ENCODE data around the gene SORBS2. TPM values are rescaled to one million over a fixed set of nuclear protein-coding genes. Genes with fewer than 3 reads are reported as not detected.

SORBS2 gene
- total RNA-seq, 2 experiments from 2014 or later: not detected

DNA sequence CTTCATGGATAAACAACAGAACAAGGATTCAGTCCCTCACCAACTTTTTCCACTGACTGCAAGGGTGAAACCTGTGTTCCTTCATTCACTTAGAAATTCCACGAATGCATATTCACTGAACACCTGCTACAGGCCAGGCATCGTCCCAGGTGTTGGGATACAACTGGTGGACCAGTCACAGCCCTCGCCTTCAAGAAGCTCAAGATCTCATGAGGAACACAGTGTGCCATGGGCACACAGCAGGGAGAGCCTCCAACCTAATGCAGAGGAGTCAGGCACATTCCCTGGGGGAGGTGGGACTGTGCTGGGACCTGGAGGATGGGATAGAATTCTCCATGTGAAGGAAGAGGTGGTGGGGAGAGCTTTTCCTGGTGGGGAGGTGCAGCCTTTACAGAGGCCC lies 169.1 kb downstream of the SORBS2 start:
- ChIA-PET CTCF (no interaction called here), POLR2A (no interaction called here)
- Mint-ChIP-seq H3K4me3 (no peak overlapping the region), H3K27ac (no peak overlapping the region), H3K27me3 (peaks cover 29% of the 10 kb centered on the region), H3K36me3 (ENCODE audit: low read depth) (no peaks in the 10 kb centered on the region), H3K4me1 (peaks cover 2% of the 10 kb centered on the region), H3K9me3 (no peaks in the 10 kb centered on the region)
- no peak for DNase-seq

DNA sequence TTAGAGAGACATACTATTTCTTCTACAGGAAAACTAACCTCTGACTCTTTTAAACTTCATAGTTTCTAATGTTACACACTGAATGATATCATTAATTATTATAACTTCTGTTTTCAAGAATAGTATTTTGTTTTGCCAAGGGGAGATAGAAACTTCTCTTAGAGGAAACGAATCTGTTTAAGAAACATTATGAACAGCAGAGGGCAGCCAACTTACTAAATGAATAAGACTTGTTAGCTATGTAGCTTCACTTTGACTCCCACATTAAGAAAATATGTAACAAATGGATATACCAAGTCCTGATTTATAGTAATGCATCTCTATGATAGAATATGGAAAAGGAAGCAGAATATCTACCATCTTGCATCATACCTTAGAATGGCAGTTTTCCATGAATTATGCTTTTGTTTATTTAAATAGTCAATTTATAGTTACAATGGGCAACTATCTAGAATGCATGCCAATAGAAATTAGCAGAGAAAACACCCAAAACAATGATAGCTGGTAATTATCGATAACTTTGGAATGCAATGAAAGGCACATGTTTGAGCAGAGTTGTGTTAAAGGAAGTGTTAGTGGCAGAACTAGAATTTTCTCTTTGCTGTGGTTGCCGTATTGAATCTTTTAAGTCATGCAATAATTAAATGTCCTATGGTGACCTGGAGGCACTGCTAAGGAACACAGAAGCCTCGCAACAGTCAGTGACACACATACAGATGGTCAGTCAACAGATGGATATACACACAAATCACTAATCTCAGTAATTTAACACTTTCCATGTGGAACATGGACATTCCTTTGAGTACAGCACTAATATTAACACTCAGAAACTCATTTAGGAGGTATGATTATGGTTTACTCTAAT lies 171.0 kb downstream of the SORBS2 start:
- no peak overlapping the region for H3K27ac Mint-ChIP-seq
- H3K36me3 Mint-ChIP-seq (ENCODE audit: low read depth): no peaks in the 10 kb centered on the region
- H3K9me3 Mint-ChIP-seq: no peaks in the 10 kb centered on the region
- H3K4me3 Mint-ChIP-seq: no peak overlapping the region
- H3K27me3 Mint-ChIP-seq: peaks cover 37% of the 10 kb centered on the region
- CTCF ChIA-PET: no interaction called here
- no peak for DNase-seq
- H3K4me1 Mint-ChIP-seq: peaks cover 2% of the 10 kb centered on the region
- POLR2A ChIA-PET: no interaction called here

DNA sequence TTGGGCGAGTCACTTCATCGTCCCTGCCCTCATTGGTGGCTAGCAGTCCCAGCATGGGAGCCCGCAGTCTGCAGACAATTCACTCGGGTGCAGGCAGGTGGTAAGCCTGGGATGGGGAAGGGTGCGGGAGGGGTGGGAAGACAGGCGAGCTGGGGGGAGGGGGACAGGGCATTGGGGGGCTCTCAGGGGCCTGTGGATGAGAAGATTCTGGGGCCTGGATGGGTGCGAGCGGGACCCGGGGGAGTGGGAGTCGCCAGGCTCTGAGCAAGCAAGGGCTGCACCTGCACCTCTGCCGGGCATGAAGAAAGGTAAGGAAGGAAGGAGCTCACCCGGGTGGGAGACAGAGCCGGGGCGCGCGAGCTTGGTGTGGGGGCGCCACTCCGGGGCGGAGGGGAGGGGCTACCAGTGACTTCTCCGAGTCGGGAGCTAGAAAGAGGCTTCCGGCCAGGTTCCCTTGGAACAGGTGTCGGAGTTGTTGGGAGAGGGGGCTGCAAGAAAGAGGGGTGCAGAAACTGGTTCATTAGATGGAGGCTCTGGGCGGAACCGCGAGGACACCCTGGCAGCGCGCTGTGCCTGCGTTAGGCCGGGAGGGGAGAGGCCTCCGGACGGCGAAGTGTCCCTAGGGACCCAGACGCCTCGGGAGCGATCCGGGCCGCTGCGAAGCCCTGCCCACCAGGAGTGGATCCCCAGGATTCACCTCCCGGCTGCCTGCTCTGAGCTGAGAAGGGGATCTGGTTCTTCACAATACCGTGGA lies 173.3 kb downstream of the SORBS2 start:
- no peak for DNase-seq
- peaks cover 2% of the 10 kb centered on the region for H3K4me1 Mint-ChIP-seq
- no peaks in the 10 kb centered on the region for H3K36me3 Mint-ChIP-seq (ENCODE audit: low read depth)
- ChIA-PET CTCF (no interaction called here), POLR2A (no interaction called here)
- H3K9me3 Mint-ChIP-seq: no peaks in the 10 kb centered on the region
- no peak overlapping the region for H3K27ac Mint-ChIP-seq
- peaks cover 29% of the 10 kb centered on the region for H3K27me3 Mint-ChIP-seq
- H3K4me3 Mint-ChIP-seq: no peak overlapping the region

- Mint-ChIP-seq H3K36me3 (ENCODE audit: low read depth) (no peaks in the 10 kb centered on the region), H3K4me1 (peaks cover 2% of the 10 kb centered on the region), H3K27ac (no peak overlapping the region), H3K27me3 (peaks cover 27% of the 10 kb centered on the region), H3K4me3 (no peak overlapping the region), H3K9me3 (peaks cover 2% of the 10 kb centered on the region)
- no peak for DNase-seq
- ChIA-PET POLR2A (no interaction called here), CTCF (no interaction called here)
Measured at GRCh38 chr4:185638093-185638492, 173.9 kb downstream of the SORBS2 start.

- CTCF ChIA-PET: no interaction called here
- H3K4me1 Mint-ChIP-seq: peaks cover 2% of the 10 kb centered on the region
- POLR2A ChIA-PET: no interaction called here
Measured at GRCh38 chr4:185637163-185637875, 174.7 kb downstream of the SORBS2 start.

GRCh38 chr4:185634066-185634652 lies 177.8 kb downstream of the SORBS2 start:
- Mint-ChIP-seq H3K4me1 (peaks cover 2% of the 10 kb centered on the region), H3K27ac (no peak overlapping the region), H3K9me3 (peaks cover 2% of the 10 kb centered on the region), H3K27me3 (peaks cover 17% of the 10 kb centered on the region), H3K36me3 (ENCODE audit: low read depth) (no peaks in the 10 kb centered on the region), H3K4me3 (no peak overlapping the region)
- POLR2A ChIA-PET: no interaction called here
- no peak for DNase-seq
- CTCF ChIA-PET: no interaction called here

More at GRCh38 chr4:185637163-185637875, 174.7 kb downstream of the SORBS2 start:
- Mint-ChIP-seq H3K27ac (no peak overlapping the region), H3K27me3 (peaks cover 27% of the 10 kb centered on the region), H3K9me3 (peaks cover 2% of the 10 kb centered on the region), H3K4me3 (no peak overlapping the region), H3K36me3 (ENCODE audit: low read depth) (no peaks in the 10 kb centered on the region)
- DNase-seq: no peak

- H3K27ac Mint-ChIP-seq: no peak overlapping the region
- no peaks in the 10 kb centered on the region for H3K27me3 Mint-ChIP-seq
- CTCF ChIA-PET: no interaction called here
- H3K4me3 Mint-ChIP-seq: no peak overlapping the region
- H3K9me3 Mint-ChIP-seq: no peaks in the 10 kb centered on the region
- no peak for DNase-seq
- POLR2A ChIA-PET: no interaction called here
- H3K4me1 Mint-ChIP-seq: no peaks in the 10 kb centered on the region
- no peaks in the 10 kb centered on the region for H3K36me3 Mint-ChIP-seq (ENCODE audit: low read depth)
Measured at GRCh38 chr4:185626798-185627197, 185.2 kb downstream of the SORBS2 start.

GRCh38 chr4:185625503-185625902 lies 186.5 kb downstream of the SORBS2 start:
- no peaks in the 10 kb centered on the region for H3K4me1 Mint-ChIP-seq
- no peaks in the 10 kb centered on the region for H3K36me3 Mint-ChIP-seq (ENCODE audit: low read depth)
- no peak overlapping the region for H3K4me3 Mint-ChIP-seq
- ChIA-PET POLR2A (no interaction called here), CTCF (interaction anchor here (1.1 kb wide), 1 partner anchor 27 kb away, joined by 3 read pairs; no protein-coding TSS in a partner anchor)
- H3K27me3 Mint-ChIP-seq: no peaks in the 10 kb centered on the region
- no peak overlapping the region for H3K27ac Mint-ChIP-seq
- H3K9me3 Mint-ChIP-seq: no peaks in the 10 kb centered on the region
- no peak for DNase-seq

GRCh38 chr4:185624259-185624589 lies 187.8 kb downstream of the SORBS2 start:
- no peak for DNase-seq
- no peak overlapping the region for H3K27ac Mint-ChIP-seq
- H3K36me3 Mint-ChIP-seq (ENCODE audit: low read depth): no peaks in the 10 kb centered on the region
- CTCF ChIA-PET: no interaction called here
- H3K9me3 Mint-ChIP-seq: no peaks in the 10 kb centered on the region
- H3K4me1 Mint-ChIP-seq: no peaks in the 10 kb centered on the region
- H3K27me3 Mint-ChIP-seq: no peaks in the 10 kb centered on the region
- no peak overlapping the region for H3K4me3 Mint-ChIP-seq
- POLR2A ChIA-PET: no interaction called here

DNA sequence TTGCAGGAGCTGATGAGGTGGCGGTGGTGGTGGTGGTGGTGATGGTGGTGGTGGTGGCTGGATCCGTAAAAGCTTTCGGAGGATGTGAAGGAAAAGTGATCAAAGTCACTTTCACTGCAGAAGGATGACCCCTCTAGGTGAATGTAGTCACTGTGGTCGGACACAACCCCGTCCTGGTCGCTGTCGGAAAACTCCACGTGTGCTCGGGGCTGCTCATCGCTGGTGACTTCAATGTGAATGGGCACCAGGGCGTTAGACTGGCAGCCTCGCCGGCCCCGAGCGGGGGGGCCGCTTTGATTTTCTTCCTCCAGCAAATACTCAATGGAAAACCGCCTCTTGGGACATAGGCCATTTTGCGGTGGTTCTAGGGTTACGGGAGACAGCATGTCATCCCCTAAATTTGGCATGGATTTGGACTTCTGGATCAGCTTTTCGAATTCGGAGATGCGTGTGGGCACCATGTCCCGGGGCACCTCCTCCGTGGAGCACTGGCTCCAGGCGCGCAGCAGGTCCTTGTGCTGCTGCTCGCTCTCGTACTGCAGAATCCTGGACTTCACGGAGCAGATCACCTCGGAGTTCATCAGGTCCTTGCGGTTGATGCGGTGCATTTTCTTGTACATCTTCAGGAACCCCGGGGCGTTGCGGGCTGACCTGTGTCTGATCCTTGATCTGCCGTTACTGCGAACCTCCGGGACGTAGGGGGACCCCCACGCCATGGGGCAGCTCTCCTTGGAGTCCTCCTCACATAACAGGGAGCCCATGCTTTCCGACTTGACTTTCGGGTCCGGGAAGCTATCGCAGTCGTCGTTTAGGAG lies 188.3 kb downstream of the SORBS2 start:
- Mint-ChIP-seq H3K4me1 (no peaks in the 10 kb centered on the region), H3K27ac (no peak overlapping the region), H3K36me3 (ENCODE audit: low read depth) (no peaks in the 10 kb centered on the region), H3K4me3 (no peak overlapping the region), H3K27me3 (no peaks in the 10 kb centered on the region), H3K9me3 (no peaks in the 10 kb centered on the region)
- ChIA-PET POLR2A (no interaction called here), CTCF (no interaction called here)
- DNase-seq: no peak

- no peaks in the 10 kb centered on the region for H3K4me1 Mint-ChIP-seq
- H3K27ac Mint-ChIP-seq: no peak overlapping the region
- peaks cover 2% of the 10 kb centered on the region for H3K27me3 Mint-ChIP-seq
- H3K4me3 Mint-ChIP-seq: no peak overlapping the region
- no peak for DNase-seq
- POLR2A ChIA-PET: no interaction called here
- no peaks in the 10 kb centered on the region for H3K9me3 Mint-ChIP-seq
- CTCF ChIA-PET: no interaction called here
- H3K36me3 Mint-ChIP-seq (ENCODE audit: low read depth): no peaks in the 10 kb centered on the region
Measured at GRCh38 chr4:185608185-185608584, 203.8 kb downstream of the SORBS2 start.

DNA sequence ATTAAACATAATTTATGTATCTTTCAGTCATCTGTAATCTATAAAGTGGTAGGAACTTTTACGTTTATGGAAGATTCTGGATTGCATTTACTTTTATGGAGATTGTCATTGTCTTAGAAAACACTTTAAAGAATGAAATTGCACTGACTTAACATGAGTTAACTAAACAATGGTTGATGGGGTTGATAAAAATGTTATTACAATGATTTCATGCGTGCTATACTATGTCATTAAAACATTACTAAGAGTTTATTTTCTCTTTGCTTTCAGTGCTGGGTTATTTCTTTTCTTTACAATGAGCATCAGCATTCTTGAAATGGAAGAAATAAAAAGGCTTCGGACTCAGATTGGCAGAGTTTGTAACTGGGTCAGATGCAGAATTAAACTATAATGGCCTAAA lies 209.6 kb downstream of the SORBS2 start:
- DNase-seq: no peak
- CTCF ChIA-PET: no interaction called here
- Mint-ChIP-seq H3K27me3 (peaks cover 11% of the 10 kb centered on the region), H3K4me3 (no peak overlapping the region), H3K9me3 (no peaks in the 10 kb centered on the region), H3K36me3 (ENCODE audit: low read depth) (no peaks in the 10 kb centered on the region), H3K4me1 (peaks cover 3% of the 10 kb centered on the region), H3K27ac (no peak overlapping the region)
- POLR2A ChIA-PET: no interaction called here

Data from activated CD4-positive, alpha-beta T cell treated with anti-CD3 and anti-CD28 coated beads, Interleukin-2, amount 10 ng/mL, durations not matched to agents 7 days and 5 days (primary cell).